Measurements from ENCODE around the gene SAMD9L.
A peak's percentile ranks its signal among the peaks of the same experiment; 100 is the strongest.
"Not testable (repeated sequence)": the region's sequence is repeated elsewhere in the genome, so short reads cannot be mapped to it uniquely, and the experiment has no call there.

Gene SAMD9L

DNA sequence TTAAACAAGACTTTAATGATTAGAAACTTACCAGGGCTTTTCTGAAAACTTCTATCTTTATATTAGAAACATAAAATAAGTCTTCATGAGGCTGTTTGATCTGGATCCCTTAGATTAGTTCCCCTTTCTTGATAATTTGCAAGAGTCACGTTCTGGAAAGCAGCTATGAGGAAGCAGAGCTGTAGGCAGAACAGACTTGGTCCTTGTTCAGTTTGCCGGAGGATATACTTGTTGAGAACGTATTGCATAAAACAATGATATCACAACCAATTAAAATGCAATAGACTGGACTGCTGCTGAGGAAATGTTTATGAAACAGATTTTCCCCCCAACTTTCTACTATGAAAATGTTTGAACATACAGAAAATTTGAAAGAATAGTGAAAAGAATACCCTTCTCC lies 2.8 kb downstream of the SAMD9L start:
- no peak for DNase-seq

GRCh38 chr7:93142127-93142526 lies 6.1 kb downstream of the SAMD9L start:
- DNase-seq: no peak

- no peak for DNase-seq
These were observed 7.5 kb downstream of the SAMD9L start for GRCh38 chr7:93140582-93141191.

DNA sequence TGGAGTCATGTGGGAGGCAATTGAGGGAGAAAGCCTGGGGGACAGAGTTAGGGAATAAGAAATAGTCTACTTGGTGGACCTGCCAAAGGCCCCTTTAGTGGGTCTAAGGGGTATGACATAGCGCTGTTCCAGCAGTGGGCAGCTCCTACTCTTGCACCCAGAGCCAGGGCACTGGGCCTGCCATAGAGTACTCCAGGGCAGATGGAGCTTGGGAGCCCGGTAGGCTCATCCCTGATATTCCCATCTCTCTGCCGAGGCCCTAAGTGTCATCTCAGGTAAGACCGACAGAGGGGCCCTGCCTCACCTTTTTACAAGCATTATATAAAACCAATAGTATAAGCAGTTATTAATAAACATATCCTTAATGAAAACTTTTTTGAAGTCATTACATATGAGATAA lies 9.6 kb downstream of the SAMD9L start:
- no peak for DNase-seq

DNA sequence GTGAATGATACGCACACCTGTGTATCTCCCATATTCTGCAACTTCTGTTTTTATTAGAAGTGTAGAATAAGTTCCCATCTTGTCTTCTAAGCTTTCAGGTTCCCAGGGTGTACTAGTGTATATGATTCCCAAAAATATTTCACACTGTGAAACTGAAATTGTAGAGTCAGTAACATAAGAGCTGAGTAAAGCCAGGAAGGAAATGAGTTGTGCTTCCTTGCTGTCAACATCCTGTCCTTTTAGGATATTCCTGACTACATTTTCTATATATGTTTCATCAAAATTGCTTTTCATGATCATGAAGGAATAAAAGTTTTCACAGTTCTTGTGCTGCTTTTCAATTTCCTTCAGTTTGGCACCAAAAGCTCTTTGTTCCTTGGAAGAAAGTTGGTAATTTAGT lies 15.2 kb downstream of the SAMD9L start:
- DNase-seq: no peak

GRCh38 chr7:93132216-93132615 lies 16.0 kb downstream of the SAMD9L start:
- no peak for DNase-seq

DNA sequence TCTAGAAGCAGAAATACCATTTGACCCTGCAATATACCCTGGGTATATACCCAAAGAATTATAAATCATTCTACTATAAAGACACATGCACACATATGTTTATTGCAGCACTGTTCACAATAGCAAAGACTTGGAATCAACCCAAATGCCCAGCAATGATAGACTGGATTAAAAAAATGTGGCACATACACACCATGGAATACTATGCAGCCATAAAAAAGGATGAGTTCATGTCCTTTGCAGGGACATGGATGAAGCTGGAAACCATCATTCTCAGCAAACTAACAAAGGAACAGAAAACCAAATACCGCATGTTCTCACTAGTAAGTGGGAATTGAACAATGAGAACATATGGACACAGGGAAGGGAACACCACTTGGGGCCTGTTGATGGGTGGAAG lies 21.2 kb downstream of the SAMD9L start:
- not testable (repeated sequence) for DNase-seq

GRCh38 chr7:93123532-93123931 lies 24.7 kb downstream of the SAMD9L start:
- not testable (repeated sequence) for DNase-seq

GRCh38 chr7:93120592-93121549 lies 27.3 kb downstream of the SAMD9L start:
- DNase-seq: no peak

- DNase-seq: no peak
These were observed 28.8 kb downstream of the SAMD9L start for GRCh38 chr7:93119191-93119905.

DNA sequence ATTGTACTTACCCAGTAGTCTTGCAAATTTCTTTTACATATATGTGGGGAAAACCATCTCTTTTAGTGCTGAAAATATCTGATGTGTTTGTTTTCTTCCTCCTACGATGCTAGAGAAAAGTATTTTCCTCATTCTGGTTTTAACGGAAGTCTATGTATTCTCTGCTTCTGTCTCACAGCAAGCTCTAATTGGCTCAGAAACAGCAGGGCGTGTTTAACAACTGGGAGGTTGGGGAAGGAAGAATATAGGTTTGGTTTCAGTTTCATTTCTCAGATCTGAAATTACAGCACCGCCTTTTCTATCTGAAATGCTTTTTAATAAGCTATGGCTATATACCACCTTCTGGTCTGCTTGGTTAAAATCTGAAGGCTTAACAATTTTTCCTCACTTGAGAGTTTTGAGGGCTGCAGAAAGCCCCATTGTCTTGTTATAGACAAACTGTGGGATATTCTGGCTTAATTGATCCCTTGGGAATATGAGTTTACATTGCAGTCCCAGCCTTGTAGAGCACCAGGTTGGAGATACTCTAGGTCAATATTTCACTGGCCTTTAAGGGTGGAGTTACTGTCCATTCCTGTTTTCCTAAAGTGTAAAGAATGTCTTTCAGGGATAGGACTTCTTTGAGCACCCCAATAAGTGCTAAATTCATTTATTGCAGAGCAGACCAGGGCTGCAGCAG lies 30.2 kb downstream of the SAMD9L start, which contains the start of gene SAMD9:
TSS of gene SAMD9 (minus strand) at position 128 of the 679 bp plus-strand sequence. CDS start 11,882 bp downstream, outside the sequence.
- peak; percentile 29 to 52 for DNase-seq

GRCh38 chr7:93117327-93117726 lies 30.9 kb downstream of the SAMD9L start:
- DNase-seq: no peak

- DNase-seq: peak in 1 of 2 donors; percentile 23
These were observed 32.4 kb downstream of the SAMD9L start for GRCh38 chr7:93115796-93116195.

DNA sequence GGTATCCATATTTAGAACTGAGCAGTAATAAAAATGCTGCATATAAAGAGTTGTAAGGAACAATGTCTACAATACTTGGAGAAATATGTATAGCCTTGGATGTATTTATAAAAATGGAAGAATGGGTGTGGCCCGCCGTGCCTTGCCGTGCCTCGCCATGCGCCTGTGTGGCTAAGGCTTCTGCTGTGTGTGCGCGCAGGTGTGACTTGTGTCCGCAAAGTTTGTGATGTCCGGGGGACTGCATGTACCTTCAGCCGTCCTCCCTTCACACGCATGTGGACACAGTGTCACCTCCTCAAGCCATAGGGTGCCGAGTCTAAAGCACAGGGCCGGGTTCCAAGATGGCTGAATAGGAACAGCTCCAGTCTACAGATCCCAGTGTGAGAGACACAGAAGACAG lies 40.2 kb downstream of the SAMD9L start:
- DNase-seq: no peak

GRCh38 chr7:93097388-93097787 lies 50.8 kb downstream of the SAMD9L start:
- no peak for DNase-seq

DNA sequence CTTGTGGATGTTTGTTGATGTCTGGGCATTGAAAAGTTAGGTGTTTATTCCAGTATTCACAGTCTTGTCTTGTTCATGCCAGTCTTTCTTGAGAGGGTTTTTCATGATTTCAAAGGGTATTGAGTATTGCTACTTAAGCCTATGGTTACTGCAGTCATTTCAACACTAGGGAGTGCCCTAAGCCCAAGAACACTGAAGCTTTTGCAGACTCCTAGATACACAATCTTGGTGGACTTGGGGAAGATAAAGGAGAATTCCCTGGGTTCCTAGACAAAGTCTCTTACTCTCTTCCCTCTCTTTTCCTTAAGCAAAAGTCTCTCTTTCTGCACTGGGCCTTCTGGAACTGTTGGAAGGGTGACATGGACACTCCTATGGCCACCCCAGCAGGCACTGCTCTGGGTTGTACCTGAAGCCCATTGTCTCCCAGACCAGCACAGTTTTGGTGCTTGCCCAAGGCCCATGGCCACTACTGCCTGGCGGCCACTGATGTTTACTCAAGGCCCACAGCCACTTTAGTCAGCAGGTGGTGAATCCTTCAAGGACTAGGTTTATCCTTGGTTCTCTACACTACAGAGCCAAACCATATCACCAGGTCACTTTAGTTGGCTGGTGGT lies 55.3 kb downstream of the SAMD9L start:
- no peak for DNase-seq

Measured in stimulated activated CD4-positive, alpha-beta T cell treated with anti-CD3 and anti-CD28 coated beads, Interleukin-2, amount 100 ng/mL, for 24 hours (primary cell).